Activated T-cell treated with anti-CD3 and anti-CD28 coated beads for 48 hours (primary cell): ENCODE results near the gene ARX.
A peak's percentile ranks its signal among the peaks of the same experiment; 100 is the strongest.

Experiments used
- DNase-seq: peaks from one replicate; pipeline ENCODE4 v3.0.0-alpha.2; 2020; ENCODE audit warnings: low read depth

The ARX gene

DNA sequence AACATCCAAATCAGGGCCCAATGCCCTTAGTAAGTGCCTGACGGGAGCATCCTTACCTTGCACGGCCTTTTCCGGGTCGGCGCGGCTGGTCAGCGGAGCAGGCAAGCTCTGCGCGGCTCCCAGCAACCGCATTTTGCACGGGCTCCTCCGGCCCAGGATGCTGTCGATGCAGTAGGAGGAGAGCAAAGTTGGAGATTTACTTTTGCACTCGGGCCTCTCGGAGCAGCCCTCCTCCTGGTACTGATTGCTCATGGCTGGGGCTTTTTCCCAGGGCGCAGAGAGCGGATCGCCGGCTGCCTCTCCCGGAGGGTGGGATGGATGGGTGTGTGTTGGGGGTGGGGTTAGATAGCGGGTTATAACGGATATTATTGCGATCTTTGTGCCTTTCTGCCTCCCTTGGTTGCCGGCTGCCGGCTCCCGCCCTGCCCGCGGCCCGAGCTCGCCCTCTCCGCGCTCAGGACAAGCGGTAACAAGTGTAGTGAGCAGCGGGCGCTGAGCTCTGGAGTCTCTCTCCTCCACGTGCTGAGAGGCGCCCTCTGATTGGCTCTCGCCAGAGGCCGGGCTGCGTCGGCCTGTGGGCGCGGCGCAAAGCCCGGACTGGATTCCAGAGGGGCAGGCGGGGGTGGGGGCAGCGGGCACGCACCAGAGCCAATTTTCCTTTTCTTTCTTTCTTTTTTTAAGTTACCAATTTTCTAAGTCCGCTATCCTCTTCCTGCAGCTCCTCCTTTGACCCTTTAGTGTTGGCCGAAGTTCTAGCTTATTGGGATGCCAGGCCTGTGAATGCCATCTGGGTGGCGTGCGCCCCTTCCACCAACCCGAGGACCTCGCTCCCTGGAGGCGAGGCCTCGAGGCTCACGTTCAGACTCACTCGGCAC is at the start of gene ARX:
TSS of gene ARX (minus strand) at position 480 of the 875 bp plus-strand sequence. CDS start at position 252, 228 bp downstream.
- DNase-seq, result peak; percentile 38

DNA sequence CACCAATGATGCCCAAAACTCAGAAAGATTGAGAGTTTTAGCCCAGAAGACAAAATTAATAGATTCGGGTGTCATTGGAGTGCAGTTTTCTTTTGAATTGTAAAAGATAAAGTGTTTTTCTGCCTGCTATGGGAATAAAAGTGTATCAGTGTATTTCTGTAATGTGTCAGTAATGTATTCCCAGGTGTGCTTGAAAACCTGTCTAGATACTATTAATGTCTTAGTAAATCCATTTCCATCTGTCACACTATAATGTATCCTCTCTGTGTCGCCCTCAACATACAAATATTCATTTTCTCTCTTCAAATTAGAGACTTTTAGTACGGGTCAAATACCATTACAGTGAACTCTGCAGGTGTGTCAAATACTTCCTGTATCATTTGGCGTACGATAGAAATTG is 43.5 kb upstream of the ARX start:
- no peak for DNase-seq

- DNase-seq, result no peak
These were observed 37.2 kb upstream of the ARX start for GRCh38 chrX:25052798-25053534.

DNA sequence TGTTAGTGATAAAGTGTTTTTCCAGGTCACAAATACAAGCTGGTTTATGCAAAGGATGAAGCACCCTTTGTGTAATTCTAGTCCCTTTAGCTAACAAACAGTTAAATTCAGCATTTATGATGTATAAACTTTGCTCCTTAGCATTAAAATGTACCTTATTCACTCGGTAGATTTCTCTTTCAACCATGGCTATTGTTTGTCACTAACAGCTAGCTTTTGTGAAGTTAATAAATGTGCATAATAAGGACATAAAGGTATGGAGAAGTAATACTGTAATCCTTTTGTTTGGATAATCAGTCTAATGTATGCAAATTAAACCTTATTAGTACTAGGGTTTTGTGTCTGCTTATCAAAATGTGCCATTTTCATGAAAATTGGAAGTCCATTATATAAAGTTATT is 34.2 kb upstream of the ARX start:
- DNase-seq, result no peak

DNA sequence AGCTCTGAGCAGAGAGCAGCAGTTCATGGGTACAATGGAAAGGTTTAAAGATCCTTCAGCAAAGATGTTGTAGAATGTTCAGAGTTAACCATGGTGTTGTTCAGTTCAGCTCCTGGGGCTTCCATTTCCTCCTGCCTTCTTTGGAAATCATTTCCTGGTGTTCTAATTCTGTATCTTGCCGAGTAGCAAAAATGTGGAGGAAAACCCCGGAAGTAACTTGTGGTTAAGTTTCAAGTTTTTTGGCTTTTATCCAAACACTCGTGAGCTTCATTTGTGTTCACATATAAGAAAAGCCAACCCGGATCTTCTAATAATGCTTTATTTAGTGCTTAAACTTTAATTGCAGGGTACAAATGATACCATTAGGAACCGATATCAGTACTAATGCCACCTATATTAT is 33.6 kb upstream of the ARX start:
- no peak for DNase-seq

GRCh38 chrX:25048178-25048577 is 32.4 kb upstream of the ARX start:
- DNase-seq, result no peak

GRCh38 chrX:25043192-25043591 is 27.4 kb upstream of the ARX start:
- DNase-seq, result no peak

- DNase-seq, result no peak
These were observed 23.3 kb upstream of the ARX start for GRCh38 chrX:25039036-25039435.

- DNase-seq, result no peak
These were observed 19.1 kb upstream of the ARX start for GRCh38 chrX:25034889-25035288.

GRCh38 chrX:25029288-25029825 is 13.6 kb upstream of the ARX start:
- DNase-seq, result no peak

DNA sequence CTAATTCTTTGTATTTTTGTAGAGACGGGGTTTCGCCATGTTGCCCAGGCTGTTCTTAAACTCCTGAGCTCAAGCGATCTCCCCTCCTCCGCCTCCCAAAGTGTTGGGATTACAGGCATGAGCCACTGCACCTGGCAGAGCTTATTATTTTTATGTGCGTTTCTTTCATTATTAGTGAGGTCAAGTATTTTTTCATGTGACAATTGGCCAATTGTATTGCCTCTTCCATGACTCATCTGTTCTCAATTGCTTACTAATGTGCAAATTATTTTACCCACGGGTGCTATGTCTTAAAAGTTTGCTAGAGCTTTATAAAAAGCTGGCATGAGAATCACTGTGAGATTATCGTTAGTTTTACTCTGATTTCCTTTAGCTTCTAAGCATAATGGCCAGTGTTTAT is 13.0 kb upstream of the ARX start:
- no peak for DNase-seq

DNA sequence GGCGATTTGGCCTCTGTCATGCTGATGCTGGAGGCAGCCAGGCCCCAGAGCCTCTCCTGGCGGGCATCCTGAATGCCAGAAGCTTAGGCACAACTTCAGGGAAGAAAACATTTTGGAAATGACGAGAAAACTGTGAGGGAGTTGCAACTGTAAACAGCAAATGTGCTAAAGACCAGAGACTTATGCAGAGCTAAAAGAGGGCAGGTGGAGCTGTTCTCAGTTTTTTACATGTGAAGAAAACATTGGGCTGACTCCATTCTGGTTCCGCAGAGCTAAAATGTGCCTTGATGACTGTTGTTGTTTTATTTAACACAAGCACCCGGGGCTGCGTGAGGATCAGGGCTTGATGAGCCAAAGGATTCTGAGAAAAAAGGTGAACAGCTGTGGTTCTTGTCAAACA is 10.8 kb upstream of the ARX start:
- no peak for DNase-seq

GRCh38 chrX:25025615-25026014 is 9.8 kb upstream of the ARX start:
- DNase-seq, result no peak

- DNase-seq, result no peak
These were observed 8.1 kb upstream of the ARX start for GRCh38 chrX:25023908-25024307.

GRCh38 chrX:25022499-25023325 is 6.9 kb upstream of the ARX start:
- DNase-seq, result no peak

GRCh38 chrX:25020905-25021449 is 5.2 kb upstream of the ARX start:
- DNase-seq, result peak; percentile 31

DNA sequence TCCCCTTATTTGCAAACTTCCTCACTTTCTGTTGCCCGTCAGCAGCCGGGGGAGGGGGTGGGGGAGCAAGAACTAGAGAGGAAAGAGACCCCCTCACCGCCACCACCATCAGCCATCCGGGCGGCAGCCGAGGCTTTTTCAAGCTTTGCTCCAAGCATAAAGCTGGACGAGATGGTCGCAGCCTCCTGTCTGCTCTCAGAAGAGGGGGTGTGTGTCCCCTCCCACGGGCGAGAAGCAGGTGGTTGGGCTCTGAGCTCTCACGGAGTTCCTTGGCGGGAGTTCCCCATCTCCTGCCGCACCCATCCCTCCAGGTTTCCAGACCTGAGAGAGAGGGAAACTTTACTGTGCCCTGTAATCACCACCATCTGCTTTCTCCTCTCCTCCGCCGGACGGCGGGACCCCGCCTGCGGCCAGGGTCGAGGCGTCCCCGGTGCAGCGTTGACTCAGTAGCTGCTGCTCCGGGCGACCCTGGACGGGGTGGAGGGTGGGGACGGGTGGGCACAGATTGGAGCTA is 4.7 kb upstream of the ARX start:
- DNase-seq, result no peak

GRCh38 chrX:25019707-25020390 is 4.1 kb upstream of the ARX start:
- no peak for DNase-seq

DNA sequence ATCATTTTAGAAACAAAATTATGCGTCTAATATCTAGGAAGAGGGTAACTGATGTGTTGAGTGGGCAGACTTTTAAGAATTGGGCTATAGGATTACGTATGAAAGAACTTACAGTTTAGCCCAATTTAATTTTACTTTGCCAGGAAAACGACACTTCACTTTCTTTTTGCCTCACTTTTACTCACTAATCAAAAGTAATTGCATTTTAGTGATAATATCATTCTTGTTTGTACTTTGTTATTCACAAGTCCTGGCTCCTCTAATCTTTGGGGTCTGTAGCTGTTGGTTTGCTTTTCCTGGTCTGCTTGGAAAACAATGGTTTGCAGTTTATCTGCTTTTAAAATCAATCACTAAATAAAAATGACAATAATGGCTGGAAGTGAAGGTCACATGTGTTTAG is 2.9 kb upstream of the ARX start:
- DNase-seq, result no peak

- no peak for DNase-seq
These were observed 2.0 kb upstream of the ARX start for GRCh38 chrX:25017667-25018247.
